ENCODE results near the gene PLXNA3.

PLXNA3 gene

GRCh38 chrX:154462396-154462795 is 4.3 kb downstream of the PLXNA3 start:
- no peak for DNase-seq (ENCODE audit: low spot score)
- TF ChIP-seq CTCF (IDR thresholded peaks at IDR 0.05; ENCODE audit: extremely low read depth, missing control alignments) = no peak

- no peak for TF ChIP-seq CTCF (IDR thresholded peaks at IDR 0.05; ENCODE audit: extremely low read depth, missing control alignments)
- DNase-seq (ENCODE audit: low spot score) = no peak
Observed at GRCh38 chrX:154463611-154464220, 5.6 kb downstream of the PLXNA3 start.

- no peak for TF ChIP-seq CTCF (IDR thresholded peaks at IDR 0.05; ENCODE audit: extremely low read depth, missing control alignments)
- no peak for DNase-seq (ENCODE audit: low spot score)
Observed at GRCh38 chrX:154464806-154465365, 6.8 kb downstream of the PLXNA3 start.

- no peak for TF ChIP-seq CTCF (IDR thresholded peaks at IDR 0.05; ENCODE audit: extremely low read depth, missing control alignments)
- DNase-seq (ENCODE audit: low spot score) = no peak
Observed at GRCh38 chrX:154465601-154466000, 7.5 kb downstream of the PLXNA3 start.

GRCh38 chrX:154466036-154466435 is 8.0 kb downstream of the PLXNA3 start:
- no peak for TF ChIP-seq CTCF (IDR thresholded peaks at IDR 0.05; ENCODE audit: extremely low read depth, missing control alignments)
- no peak for DNase-seq (ENCODE audit: low spot score)

GRCh38 chrX:154466907-154467306 is 8.8 kb downstream of the PLXNA3 start:
- no peak for TF ChIP-seq CTCF (IDR thresholded peaks at IDR 0.05; ENCODE audit: extremely low read depth, missing control alignments)
- no peak for DNase-seq (ENCODE audit: low spot score)

GRCh38 chrX:154467556-154467955 is 9.5 kb downstream of the PLXNA3 start:
- DNase-seq (ENCODE audit: low spot score) = no peak
- no peak for TF ChIP-seq CTCF (IDR thresholded peaks at IDR 0.05; ENCODE audit: extremely low read depth, missing control alignments)

Measured in GM20000 (cell line).